NCI-H2029 treated with DMSO at 0.1 percent for 48 hours (cell line): Measurements from ENCODE around the gene ABCG5.

ENCODE experiments used
- DNase-seq: peaks from one replicate; lab custom pipeline; 2025; lab: John Stamatoyannopoulos, UW

The ABCG5 gene

GRCh38 chr2:43841949-43842865, 3.6 kb upstream of the ABCG5 start:
- DNase-seq = no peak

GRCh38 chr2:43840965-43841364, 2.3 kb upstream of the ABCG5 start:
- no peak for DNase-seq

- no peak for DNase-seq
These were observed 1.3 kb upstream of the ABCG5 start for GRCh38 chr2:43839776-43840564.

- DNase-seq = no peak
These were observed 644 bp downstream of the ABCG5 start for GRCh38 chr2:43837831-43838559.

GRCh38 chr2:43837033-43837432, 1.6 kb downstream of the ABCG5 start:
- no peak for DNase-seq

GRCh38 chr2:43832457-43832856, 6.2 kb downstream of the ABCG5 start:
- no peak for DNase-seq

- DNase-seq = no peak
These were observed 6.9 kb downstream of the ABCG5 start for GRCh38 chr2:43831543-43832294.

GRCh38 chr2:43826305-43827250, 12.1 kb downstream of the ABCG5 start:
- no peak for DNase-seq

GRCh38 chr2:43825841-43826240, 12.8 kb downstream of the ABCG5 start:
- no peak for DNase-seq

GRCh38 chr2:43824951-43825493, 13.6 kb downstream of the ABCG5 start:
- DNase-seq = no peak

GRCh38 chr2:43824512-43824911, 14.1 kb downstream of the ABCG5 start:
- no peak for DNase-seq

- no peak for DNase-seq
These were observed 14.9 kb downstream of the ABCG5 start for GRCh38 chr2:43823751-43824150.

GRCh38 chr2:43822839-43823238, 15.8 kb downstream of the ABCG5 start:
- DNase-seq = no peak

GRCh38 chr2:43819491-43820163, 19.0 kb downstream of the ABCG5 start:
- DNase-seq = no peak

GRCh38 chr2:43818761-43819160, 19.9 kb downstream of the ABCG5 start:
- DNase-seq = no peak

- no peak for DNase-seq
These were observed 23.9 kb downstream of the ABCG5 start for GRCh38 chr2:43814711-43815110.

- DNase-seq = no peak
These were observed 25.7 kb downstream of the ABCG5 start for GRCh38 chr2:43812947-43813346.

GRCh38 chr2:43812006-43812405, 26.6 kb downstream of the ABCG5 start:
- no peak for DNase-seq

GRCh38 chr2:43810888-43811287, 27.8 kb downstream of the ABCG5 start:
- no peak for DNase-seq

- no peak for DNase-seq
These were observed 28.2 kb downstream of the ABCG5 start for GRCh38 chr2:43810452-43810851.
